DLD1 (cell line): ENCODE measurements around the gene CYP3A5.
"Not testable (repeated sequence)": the region's sequence is repeated elsewhere in the genome, so short reads cannot be mapped to it uniquely, and the experiment has no call there.

ENCODE experiments used
- in situ Hi-C: cut with HindIII; loops from 2 replicates; pipeline ENCODE4 v1.10.0; 2017; ENCODE audit warnings: low sequenced_read_pairs

The CYP3A5 gene

DNA sequence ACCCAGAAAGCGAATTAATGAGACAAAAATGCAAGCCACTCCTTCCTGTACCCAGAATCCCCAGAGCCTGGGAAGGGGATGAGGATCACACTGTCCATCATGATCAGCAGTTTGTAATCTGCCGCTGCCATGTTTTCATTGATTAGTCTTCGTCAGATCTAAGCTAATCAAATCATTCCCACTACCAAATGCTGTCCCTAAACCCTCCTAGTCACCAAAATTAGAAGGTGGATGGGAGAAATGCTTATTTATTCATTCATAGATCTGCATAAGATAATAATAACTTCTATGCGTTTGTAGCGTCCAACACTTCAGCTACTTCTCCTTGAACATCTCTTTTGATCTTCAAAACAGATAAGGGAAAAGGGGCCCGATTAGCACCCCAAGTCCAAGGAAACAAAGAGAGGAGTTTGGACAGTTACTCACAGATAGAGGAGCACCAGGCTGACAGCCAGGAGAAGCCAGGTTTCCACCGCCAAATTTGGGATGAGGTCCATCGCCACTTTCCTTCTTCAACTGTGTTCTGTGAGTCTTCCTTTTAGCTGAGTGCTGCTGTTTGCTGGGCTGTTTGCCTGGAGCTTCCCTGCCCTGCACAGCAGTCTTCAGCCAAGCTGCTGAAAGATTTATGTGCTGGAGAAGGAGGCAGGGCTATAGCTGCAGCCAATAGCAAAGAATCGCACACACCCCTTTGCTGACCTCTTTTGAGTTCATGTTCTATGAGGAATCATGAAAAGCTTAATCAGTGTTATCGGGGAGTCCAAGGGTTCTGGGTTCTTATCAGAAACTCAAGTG is at the start of gene CYP3A5:
TSS of gene CYP3A5 (minus strand) at position 597 of the 792 bp plus-strand sequence. CDS start at position 497, 100 bp downstream.
- in situ Hi-C loops: no loop called here

DNA sequence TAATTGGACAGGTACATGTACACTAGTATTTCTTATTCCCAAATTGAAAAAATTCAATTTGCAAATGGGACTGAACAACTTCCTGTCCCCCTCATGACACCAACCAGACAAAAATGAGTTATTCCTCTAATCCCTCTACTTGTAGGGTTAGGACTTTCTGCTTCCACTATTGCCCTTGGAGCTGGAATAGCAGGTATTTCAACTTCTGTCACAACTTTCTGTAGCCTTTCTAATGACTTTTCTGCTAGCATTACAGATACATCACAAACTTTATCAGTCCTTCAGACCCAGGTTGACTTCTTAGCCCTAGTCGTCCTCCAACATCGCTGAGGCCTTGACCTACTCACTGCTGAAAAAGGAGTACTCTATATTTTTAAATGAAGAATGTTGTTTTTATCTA is 48.8 kb upstream of the CYP3A5 start:
- in situ Hi-C loops: no loop called here

DNA sequence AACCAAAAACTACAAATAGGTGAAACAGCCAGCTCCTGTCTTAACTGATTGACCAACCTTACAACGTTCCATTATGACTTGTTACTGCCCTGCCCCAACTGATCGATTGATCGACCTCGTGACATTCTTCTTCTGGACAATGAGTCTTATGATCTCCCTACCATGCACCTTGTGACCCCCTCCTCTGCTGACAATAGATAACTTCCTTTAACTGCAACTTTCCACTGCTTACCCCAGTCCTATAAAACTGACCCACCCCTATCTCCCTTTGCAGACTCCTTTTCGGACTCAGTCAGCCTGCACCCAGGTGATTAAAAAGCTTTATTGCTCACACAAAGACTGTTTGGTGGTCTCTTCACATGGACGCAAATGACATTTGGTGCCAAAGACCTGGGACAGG is 43.4 kb upstream of the CYP3A5 start:
- in situ Hi-C loops: not testable (repeated sequence)

DNA sequence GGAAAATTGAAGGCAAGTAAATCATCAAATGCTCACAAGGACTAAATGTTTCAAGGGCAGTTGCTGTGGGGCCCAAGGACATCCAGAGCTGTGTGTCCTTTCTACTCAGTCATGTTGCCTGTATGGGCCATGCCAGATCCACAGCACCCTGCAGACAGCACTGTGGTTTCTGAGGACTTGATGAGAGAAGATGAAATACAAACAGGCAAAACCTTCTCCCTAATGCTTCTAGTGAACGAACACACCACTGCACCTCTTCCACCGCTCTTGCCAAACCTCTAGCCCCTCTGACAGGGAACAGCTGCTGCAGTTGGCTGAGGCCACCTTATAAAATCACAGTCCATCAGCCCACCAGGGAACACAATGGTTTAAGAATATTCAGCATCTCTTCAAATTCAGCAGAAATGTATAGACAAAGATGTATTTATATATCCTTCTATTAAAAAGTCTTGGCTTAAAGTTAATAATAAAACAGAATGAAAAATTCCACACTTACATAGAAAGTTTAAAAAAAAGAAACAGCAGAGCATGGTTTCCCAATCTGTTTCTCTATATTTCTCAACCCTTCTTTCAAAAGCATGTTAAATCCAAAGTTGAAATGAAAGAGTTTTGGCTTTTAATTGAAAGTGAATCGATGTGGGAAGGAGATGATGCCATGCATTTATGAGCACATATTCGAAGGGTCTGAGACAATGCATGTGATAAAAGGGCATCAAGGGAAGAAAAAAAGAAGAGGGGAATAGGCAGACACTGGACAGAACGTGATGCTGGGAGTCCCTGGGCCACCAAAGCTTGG is 41.2 kb upstream of the CYP3A5 start:
- in situ Hi-C loops: no loop called here

DNA sequence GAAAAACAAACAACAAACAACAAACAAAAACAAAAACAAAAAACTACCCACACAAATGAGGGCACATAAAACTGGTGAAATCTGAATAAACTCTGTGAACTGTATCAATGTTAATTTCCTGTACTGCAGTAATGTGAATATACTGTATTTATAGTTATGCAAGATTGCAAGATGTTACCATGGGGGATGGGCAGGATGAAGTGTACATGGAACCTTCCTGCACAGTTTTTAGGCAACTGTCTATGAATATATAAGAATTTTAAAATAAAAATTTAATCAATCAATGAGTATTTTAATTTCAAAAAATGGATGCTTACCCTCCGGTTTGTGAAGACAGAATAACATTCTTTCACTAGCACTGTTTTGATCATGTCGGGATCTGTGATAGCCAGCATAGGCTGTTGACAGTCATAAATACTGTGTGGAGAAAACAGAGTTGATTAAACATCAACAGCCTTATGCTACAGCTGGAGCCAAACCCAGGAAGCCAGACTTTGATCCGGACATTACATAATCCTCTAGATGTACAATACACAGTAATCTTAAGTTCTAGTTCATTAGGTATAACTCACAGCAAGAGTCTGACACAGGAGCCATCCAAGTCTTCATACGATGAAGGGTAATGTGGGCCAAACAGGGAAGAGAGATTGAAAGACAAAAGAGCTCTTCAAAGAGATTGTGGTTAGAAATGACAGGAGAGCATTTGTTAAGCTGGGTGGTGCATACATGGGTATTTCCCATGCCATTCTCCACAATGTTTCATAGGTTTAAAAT is 40.4 kb upstream of the CYP3A5 start:
- in situ Hi-C loops: no loop called here

DNA sequence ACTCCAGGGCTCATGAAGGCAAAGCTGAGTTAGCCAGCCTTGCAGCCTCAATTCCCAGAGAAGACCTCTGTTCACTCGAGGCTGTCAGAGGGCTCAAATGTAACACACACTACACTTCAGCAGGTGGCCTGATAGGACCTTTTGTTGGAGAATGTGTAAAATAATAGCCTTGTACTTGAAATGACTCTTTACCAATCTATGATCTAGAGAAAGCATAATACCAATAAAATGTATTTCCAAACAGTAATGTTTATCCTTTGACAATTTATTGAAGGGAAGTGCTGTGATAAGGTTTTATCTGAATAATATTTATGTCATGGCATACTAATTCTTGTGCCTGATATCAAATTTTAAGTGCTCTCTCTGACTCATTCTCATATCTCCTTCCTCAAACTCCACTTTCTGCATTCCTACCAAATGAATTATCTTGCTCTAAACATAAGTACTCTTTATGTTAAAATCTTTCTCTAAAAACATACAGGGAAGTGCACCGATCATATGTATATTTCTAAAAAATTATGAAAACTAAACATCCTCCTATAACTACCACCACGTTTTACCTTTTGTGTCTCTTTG is 34.3 kb upstream of the CYP3A5 start:
- in situ Hi-C loops: no loop called here

DNA sequence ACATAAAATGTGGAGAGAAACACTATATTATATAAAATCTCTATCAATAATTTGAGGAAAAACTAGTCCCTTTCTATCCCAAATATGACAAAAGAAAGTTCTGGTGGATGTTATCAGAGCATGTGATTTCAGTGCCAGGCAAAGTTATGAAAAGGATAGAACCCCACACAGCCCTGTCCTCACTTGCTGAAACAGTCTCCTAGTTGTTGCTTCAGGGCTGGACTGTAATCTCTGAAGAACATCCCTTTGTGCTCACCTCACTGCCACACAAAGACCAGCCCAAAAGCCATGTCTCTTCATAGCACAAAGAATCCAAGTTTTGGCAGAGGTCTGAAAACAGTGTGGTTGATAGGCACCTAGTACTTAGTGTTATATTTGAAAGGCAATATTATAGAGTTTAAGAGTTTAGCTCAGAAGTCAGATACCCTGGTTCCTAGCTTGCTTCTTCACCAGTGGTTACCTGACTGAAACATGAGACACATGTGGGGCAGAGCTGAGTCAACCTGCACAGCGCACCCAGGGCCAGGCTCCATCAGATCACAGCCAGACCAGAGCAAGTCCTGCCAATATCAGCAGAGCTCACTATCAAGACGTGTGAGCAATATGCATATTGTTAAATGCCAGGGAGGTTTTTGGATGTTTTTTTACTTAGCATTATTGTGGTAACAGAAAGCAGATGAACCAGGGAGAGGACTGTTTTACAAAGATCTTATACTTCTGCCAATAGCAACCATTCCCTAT is 30.2 kb upstream of the CYP3A5 start:
- in situ Hi-C loops: no loop called here

DNA sequence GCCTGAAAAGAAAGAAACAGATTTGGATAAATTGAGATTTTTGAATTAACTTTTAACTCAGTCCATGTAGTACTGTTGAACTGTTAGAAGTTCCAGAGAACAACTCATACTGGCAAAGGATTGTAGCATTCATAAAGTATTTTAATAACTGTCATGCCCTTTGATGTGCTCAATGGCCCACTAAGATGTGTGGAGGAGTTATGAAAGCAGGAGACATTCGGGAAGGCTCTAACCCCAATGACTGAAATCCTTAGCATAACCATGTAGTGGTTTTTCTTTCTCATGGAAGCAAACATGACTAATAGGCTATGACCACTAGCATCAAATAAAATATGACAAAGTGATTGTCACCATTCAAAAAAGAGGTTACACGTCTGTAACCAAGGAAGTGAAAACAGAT is 29.5 kb upstream of the CYP3A5 start:
- in situ Hi-C loops: no loop called here

DNA sequence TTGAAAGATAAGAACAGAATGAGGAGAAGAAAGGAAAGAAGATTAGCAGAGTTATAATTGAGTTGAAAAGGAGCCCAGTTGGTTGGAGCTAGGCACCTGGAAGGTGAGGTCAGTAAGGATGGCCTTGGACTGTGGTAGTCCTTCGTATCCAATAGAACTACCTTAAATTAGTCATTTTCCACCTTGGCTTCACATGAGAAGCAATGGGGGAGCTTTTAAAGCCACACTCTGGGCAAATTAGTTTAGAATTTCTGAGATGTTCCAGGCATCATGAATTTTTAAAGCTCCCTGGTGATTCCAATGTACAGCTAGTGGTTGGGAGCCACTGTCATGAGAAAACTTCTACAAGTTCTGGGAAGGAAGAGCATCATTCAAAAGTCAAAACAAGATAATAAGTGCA is 27.3 kb upstream of the CYP3A5 start:
- in situ Hi-C loops: no loop called here

DNA sequence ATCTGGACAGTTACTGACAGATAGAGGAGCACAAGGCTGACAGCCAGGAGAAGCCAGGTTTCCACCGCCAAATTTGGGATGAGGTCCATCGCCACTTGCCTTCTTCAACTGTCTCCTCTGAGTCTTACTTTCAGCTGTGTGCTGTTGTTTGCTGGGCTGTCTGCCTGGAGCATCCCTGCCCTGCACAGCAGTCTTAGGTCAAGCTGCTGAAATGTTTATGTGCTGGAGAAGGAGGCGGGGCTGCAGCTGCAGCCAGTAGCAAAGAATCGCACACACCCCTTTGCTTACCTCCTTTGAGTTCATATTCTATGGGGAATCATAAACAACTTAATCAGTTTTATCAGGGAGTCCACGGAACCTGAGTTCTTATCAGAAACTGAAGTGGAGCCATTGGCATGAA is 20.1 kb upstream of the CYP3A5 start:
- in situ Hi-C loops: no loop called here

DNA sequence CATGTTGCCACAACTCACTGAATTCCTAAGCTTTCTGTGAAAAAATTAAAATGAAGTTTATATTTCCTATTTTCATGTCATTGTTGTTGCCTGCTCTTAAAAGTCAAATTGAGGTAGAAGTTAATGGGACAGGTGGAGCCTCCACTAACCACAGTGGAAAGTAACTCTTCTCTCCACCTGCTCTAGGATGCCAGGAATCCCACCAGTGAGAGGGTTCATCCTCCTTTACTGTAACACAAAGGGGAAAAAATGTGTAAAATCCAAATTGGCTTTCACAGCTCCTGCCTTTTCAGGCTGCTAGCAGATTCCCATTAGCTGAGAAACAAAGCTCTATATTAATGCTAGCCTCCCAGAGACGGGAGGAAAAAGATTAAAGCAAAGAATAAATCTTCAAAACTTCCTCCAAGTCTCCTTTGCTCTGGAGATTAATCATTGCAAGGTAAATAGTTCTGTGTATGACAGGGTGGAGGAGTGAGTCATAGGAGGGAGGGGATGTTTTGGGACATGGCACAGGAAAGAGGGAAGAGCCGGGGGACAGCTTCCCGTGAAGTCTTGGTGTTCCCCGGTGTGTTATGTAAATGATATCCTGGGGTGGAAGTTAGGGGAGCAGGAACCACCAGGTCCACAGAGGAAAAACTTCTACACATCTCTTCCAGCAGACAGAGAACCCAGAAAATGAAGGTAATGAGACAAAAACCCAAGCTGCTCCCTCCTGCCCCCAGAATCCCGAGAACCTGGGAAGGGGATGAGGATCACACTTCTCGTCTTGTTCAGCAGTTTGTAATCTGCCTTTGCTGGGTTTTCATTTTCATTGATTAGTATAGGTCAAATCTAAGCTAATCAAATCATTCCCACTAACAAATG is 19.3 kb upstream of the CYP3A5 start:
- in situ Hi-C loops: not testable (repeated sequence)

DNA sequence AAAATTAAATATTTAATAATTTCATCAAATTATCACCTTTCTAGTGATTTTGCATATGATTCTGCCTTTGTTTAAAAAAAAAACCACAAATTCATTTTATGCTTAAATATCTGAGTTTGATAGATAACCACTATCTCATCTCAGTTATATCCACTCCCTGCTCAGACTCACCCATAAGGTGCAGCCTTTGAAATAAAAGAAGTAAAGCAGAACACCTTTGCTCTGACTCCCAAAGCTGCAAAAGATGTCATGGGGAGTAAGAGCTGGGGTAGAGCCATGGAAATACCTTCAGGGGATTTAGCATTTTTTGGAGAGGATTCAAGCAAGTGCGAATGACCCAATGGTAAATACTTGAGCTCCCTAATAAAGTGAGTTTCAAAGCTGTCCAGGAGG is 15.1 kb upstream of the CYP3A5 start:
- in situ Hi-C loops: no loop called here

DNA sequence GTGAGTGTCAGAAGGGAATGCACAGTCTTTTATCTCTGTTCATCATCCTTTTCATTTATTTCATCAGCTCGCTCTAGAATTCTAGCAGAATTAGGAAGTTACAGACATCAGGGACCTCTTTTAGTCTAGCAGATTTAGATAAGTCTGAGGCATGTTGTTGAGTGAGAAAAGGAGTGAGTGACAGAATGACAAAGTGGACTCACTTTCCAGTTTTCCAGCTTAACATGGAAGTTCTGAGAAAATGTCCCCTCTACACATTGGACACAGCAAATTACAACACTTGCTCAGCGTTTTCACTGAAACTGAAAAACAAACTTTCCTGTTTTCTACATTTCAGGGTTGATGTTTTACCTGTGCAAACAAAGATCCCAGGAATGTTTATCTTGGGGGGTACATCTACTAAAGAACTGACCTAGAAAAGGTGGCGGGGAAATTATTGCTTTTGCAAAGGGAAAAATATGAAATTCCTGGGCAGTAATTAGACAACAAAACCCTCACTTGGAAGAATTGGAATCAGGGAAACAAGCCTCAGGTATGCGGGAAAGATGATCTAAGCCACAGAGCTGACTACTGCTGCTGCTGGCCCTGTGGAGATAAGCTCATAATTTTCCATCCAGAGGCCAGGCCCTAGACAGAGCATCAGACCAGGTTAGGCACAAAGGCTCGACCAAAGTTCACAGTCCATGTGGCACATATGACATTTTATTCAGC is 14.6 kb upstream of the CYP3A5 start:
- in situ Hi-C loops: no loop called here

DNA sequence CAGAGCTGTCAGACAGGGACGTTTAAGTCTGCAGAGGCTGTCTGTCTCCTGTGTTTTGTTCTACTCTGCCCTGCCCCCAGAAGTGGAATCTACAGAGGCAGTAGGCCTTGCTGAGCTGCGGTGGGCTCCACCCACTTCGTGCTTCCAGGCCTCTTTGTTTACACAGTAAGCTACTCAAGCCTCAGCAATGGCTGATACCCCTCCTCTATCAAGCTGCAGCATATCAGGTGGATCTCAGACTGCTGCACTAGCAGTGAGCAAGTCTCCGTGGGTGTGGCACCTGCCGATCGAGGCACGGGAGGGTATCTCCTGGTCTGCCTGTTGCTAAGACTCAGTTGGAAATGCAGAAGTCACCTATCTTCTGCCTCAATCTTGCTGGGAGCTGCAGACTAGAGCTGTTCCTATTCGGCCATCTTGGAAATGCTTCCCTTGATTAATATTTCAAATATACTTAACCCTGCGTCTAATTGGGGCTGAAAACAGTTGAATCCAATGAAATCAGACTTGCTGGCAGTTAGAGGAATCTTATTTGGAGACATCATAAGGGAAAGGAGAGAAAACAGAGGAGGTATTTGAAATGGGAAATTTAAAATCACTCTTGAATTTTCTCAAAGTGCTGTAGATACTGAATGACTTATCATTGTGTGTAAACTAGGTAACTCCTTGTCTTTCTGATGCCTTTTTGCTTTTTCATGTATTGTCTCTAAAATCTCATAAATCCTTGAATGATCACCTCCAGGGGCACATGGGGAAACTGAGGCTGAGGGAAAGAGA is 13.8 kb upstream of the CYP3A5 start:
- in situ Hi-C loops: no loop called here

DNA sequence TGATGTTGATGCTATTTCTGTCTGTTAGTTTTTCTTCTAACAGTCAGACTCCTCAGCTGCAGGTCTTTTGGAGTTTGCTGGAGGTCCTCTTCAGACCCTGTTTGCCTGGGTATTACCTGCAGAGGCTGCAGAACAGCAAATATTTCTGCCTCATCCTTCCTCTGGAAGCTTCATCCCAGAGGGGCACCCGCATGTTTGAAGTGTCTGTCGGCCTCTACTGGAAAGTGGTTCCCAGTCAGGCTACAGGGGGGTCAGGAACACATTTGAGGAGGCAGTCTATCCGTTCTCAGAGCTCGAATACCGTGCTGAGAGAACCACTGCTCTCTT is 13.3 kb upstream of the CYP3A5 start:
- in situ Hi-C loops: no loop called here

DNA sequence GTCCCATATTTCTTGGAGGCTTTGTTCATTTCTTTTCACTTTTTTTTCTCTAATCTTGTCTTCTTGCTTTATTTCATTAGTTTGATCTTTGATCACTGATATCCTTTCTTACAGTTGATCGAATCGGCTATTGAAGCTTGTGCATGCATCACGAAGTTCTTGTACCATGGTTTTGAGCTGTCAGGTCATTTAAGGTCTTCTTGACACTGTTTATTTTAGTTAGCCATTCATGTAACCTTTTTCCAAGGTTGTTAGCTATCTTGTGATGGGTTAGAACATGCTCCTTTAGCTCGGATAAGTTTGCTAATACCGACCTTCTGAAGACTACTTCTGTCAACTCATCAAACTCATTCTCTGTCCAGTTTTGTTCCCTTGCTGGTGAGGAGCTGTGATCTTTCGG is 12.8 kb upstream of the CYP3A5 start:
- in situ Hi-C loops: not testable (repeated sequence)

DNA sequence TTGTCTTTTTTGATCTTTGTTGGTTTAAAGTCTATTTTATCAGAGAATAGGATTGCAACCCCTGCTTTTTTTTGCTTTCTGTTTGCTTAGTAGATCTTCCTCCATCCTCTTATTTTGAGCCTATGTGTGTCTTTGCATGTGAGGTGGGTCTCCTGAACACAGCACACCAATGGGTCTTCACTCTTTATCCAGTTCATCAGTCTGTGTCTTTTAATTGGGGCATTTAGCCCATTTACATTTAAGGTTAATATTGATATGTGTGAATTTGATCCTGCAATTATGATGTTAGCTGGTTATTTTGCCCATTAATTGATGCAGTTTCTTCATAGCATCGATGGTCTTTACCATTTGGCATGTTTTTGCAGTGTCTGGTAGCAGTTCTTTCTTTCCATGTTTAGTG is 11.9 kb upstream of the CYP3A5 start:
- in situ Hi-C loops: not testable (repeated sequence)

DNA sequence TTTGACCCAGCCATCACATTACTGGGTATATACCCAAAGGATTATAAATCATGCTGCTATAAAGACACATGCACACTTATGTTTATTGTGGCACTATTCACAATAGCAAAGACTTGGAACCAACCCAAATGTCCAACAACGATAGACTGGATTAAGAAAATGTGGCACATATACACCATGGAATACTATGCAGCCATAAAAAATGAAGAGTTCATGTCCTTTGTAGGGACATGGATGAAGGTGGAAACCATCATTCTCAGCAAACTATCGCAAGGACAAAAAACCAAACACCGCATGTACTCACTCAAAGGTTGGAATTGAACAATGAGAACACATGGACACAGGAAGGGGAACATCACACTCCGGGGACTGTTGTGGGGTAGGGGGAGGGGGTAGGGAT is 11.1 kb upstream of the CYP3A5 start:
- in situ Hi-C loops: not testable (repeated sequence)
